ENCODE data around the gene GALNT3.
A peak's percentile ranks its signal among the peaks of the same experiment; 100 is the strongest.

Gene GALNT3

GRCh38 chr2:165725421-165725820, 68.6 kb downstream of the GALNT3 start:
- peak; percentile 86 for DNase-seq (ENCODE audit: low spot score)

DNA sequence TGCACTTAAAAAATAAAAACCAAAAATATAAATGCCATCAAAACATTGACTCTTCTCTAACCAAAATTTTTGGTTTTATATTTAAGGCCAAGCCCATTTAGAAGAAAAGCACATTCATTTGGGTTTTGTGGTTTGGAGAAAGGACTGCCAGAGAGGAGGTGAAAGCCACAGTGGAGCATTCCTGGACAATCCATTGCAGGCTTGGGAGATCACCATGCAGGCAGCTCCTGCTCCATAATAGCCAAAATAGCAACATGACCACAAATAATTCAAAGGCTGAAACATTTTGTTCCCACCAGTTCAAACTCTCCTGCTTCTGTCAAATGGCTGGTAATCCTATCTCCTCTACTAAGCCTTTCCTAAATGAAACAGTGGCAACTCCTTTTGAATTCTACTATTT, 73.5 kb downstream of the GALNT3 start:
- peak; percentile 56 for DNase-seq (ENCODE audit: low spot score)

GRCh38 chr2:165718610-165719210, 75.3 kb downstream of the GALNT3 start:
- DNase-seq (ENCODE audit: low spot score) = no peak

GRCh38 chr2:165716091-165716490, 78.0 kb downstream of the GALNT3 start:
- DNase-seq (ENCODE audit: low spot score) = no peak

- no peak for DNase-seq (ENCODE audit: low spot score)
Observed at GRCh38 chr2:165706960-165707487, 87.0 kb downstream of the GALNT3 start.

GRCh38 chr2:165701147-165701546, 92.9 kb downstream of the GALNT3 start:
- no peak for DNase-seq (ENCODE audit: low spot score)

- DNase-seq (ENCODE audit: low spot score) = no peak
Observed at GRCh38 chr2:165700531-165700930, 93.5 kb downstream of the GALNT3 start.

GRCh38 chr2:165699946-165700345, 94.1 kb downstream of the GALNT3 start:
- no peak for DNase-seq (ENCODE audit: low spot score)

GRCh38 chr2:165698444-165698884, 95.6 kb downstream of the GALNT3 start:
- DNase-seq (ENCODE audit: low spot score) = peak; percentile 67

GRCh38 chr2:165697748-165698443, 96.2 kb downstream of the GALNT3 start:
- no peak for DNase-seq (ENCODE audit: low spot score)
